HepG2 (cell line): Measurements from ENCODE around the gene PCBP2. TPM values are rescaled to one million over a fixed set of nuclear protein-coding genes. Genes with fewer than 3 reads are reported as not detected.

Experiments used
- ATF2 ChIP-seq: sonication (generic); formaldehyde crosslinking; IDR thresholded peaks from 2 replicates; pipeline ENCODE4 v1.4.0; 2020; ENCODE audit warnings: missing genetic modification reagents
- ATF5 ChIP-seq: sonication (generic); formaldehyde crosslinking; IDR thresholded peaks from 2 replicates; pipeline ENCODE4 v1.4.0; 2020; ENCODE audit warnings: mild to moderate bottlenecking, low read depth, missing genetic modification reagents
- HOXA9 ChIP-seq: sonication (generic); formaldehyde crosslinking; IDR thresholded peaks from 2 replicates; pipeline ENCODE4 v1.8.1; 2022; ENCODE audit warnings: missing genetic modification reagents, mild to moderate bottlenecking, moderate library complexity, borderline replicate concordance
- MTA3 ChIP-seq: sonication (generic); formaldehyde crosslinking; IDR thresholded peaks from 2 replicates; pipeline ENCODE4 v1.4.0; 2020; ENCODE audit warnings: missing genetic modification reagents
- MXI1 ChIP-seq: IDR thresholded peaks from 3 replicates; pipeline ENCODE4 v1.6.1; 2012; ENCODE audit warnings: low read depth, low read length, inconsistent platforms, borderline replicate concordance
- NAIF1 ChIP-seq: sonication (generic); formaldehyde crosslinking; IDR thresholded peaks from 2 replicates; pipeline ENCODE4 v1.5.0; 2020; ENCODE audit warnings: mild to moderate bottlenecking, missing genetic modification reagents, borderline replicate concordance
- NFAT5 ChIP-seq: sonication (generic); formaldehyde crosslinking; IDR thresholded peaks from 2 replicates; pipeline ENCODE4 v1.4.0; 2020; ENCODE audit warnings: missing genetic modification reagents
- NR2C2 ChIP-seq: sonication (generic); formaldehyde crosslinking; IDR thresholded peaks from 2 replicates; pipeline ENCODE4 v1.4.0; 2020; ENCODE audit warnings: missing genetic modification reagents, mild to moderate bottlenecking, moderate library complexity, borderline replicate concordance
- PHF8 ChIP-seq: sonication (generic); formaldehyde crosslinking; IDR thresholded peaks from 2 replicates; pipeline ENCODE4 v1.5.0; 2020; ENCODE audit warnings: missing genetic modification reagents
- RFX3 ChIP-seq: IDR thresholded peaks from 2 replicates; pipeline ENCODE4 v1.6.1; 2016; ENCODE audit warnings: missing biosample characterization, missing genetic modification reagents
- SMARCE1 ChIP-seq: fragments of 450-650 bp; IDR thresholded peaks from 2 replicates; pipeline ENCODE4 v1.6.1; 2017; ENCODE audit warnings: borderline replicate concordance
- SYNCRIP ChIP-seq: fragments of 200-400 bp; formaldehyde crosslinking; IDR thresholded peaks from 2 replicates; pipeline ENCODE4 v1.6.1; 2018; ENCODE audit warnings: mild to moderate bottlenecking, low read depth, low read length; ENCODE audit not compliant: insufficient read depth
- ZBTB25 ChIP-seq: IDR thresholded peaks from 2 replicates; pipeline ENCODE4 v1.6.1; 2018; ENCODE audit warnings: missing genetic modification reagents
- ZBTB46 ChIP-seq: sonication (generic); formaldehyde crosslinking; IDR thresholded peaks from 2 replicates; pipeline ENCODE4 v1.4.0; 2020; ENCODE audit warnings: mild to moderate bottlenecking, missing genetic modification reagents, borderline replicate concordance
- ZNF20 ChIP-seq: sonication (generic); formaldehyde crosslinking; IDR thresholded peaks from 2 replicates; pipeline ENCODE4 v1.4.0; 2020; ENCODE audit warnings: mild to moderate bottlenecking, moderate library complexity, missing genetic modification reagents
- ZNF569 ChIP-seq: sonication (generic); formaldehyde crosslinking; IDR thresholded peaks from 2 replicates; pipeline ENCODE4 v1.5.0; 2020; ENCODE audit warnings: mild to moderate bottlenecking, missing genetic modification reagents, moderate library complexity, borderline replicate concordance
- ZNF777 ChIP-seq: sonication (generic); formaldehyde crosslinking; IDR thresholded peaks from 2 replicates; pipeline ENCODE4 v1.4.0; 2020; ENCODE audit warnings: missing genetic modification reagents
- polyA plus RNA-seq, 8 experiments: library from polyadenylated mRNA; depleted of rRNA in 3 of 8; stranded (reverse) in 7 of 8; unstranded in 1 of 8; fragments of >200 nt; fragmentation: Illumina TruSeq in 4 of 8; extraction: Trizol in 4 of 8; gene quantifications; 2 replicates each; pipeline versions ENCODE4 v1.2.1 to v1.2.3, GENCODE V29; 2011 to 2016; ENCODE audit warnings: low read depth in 4 of 8, missing spikeins in 1 of 8, mixed read lengths in 1 of 8; ENCODE audit not compliant: insufficient read depth in 1 of 8
- total RNA-seq, 5 experiments: library from RNA; depleted of rRNA; stranded (reverse); fragments of >200 nt; fragmentation: Illumina TruSeq; extraction: Trizol; gene quantifications; 2 replicates each; pipeline ENCODE4 v1.2.3, GENCODE V29; 2016; ENCODE audit warnings: low read depth in 1 of 5

Gene PCBP2
- total and polyA plus RNA-seq, 2 of the 13 experiments (the other 11 are each of a cell fraction or from before 2014, with no cell fraction given) = 154 to 345 TPM

GRCh38 chr12:53451661-53452158, at the start of gene PCBP2 (continued):
- TF ChIP-seq NFAT5 (no peak), ZNF20 (CRISPR knock-in tag) (no peak), SMARCE1 (no peak), ATF2 (CRISPR knock-in tag) (peak; percentile 89), ZBTB25 (peak; percentile 88), ZNF777 (CRISPR knock-in tag) (no peak), NR2C2 (CRISPR knock-in tag) (peak; percentile 99), HOXA9 (CRISPR knock-in tag) (no peak), MXI1 (peak; percentile 86; the same call in 1 of the 3 replicates), ATF5 (CRISPR knock-in tag) (no peak), MTA3 (CRISPR knock-in tag) (no peak), PHF8 (CRISPR knock-in tag) (no peak), SYNCRIP (no peak), ZBTB46 (CRISPR knock-in tag) (no peak), NAIF1 (CRISPR knock-in tag) (no peak), RFX3 (no peak), ZNF569 (CRISPR knock-in tag) (no peak)
